Measurements from ENCODE around the gene ITPRID2.
"Not testable (repeated sequence)": the region's sequence is repeated elsewhere in the genome, so short reads cannot be mapped to it uniquely, and the experiment has no call there.

The ITPRID2 gene

GRCh38 chr2:181961167-181961566 lies 69.6 kb downstream of the ITPRID2 start:
- DNase-seq (ENCODE audit: low spot score), result not testable (repeated sequence)

- no peak for DNase-seq (ENCODE audit: low spot score)
Observed at GRCh38 chr2:181962142-181962541, 70.6 kb downstream of the ITPRID2 start.

GRCh38 chr2:181970160-181970794 lies 78.7 kb downstream of the ITPRID2 start:
- no peak for DNase-seq (ENCODE audit: low spot score)

- no peak for DNase-seq (ENCODE audit: low spot score)
Observed at GRCh38 chr2:181971032-181971431, 79.5 kb downstream of the ITPRID2 start.

GRCh38 chr2:181972431-181973170 lies 81.1 kb downstream of the ITPRID2 start:
- DNase-seq (ENCODE audit: low spot score), result no peak

- DNase-seq (ENCODE audit: low spot score), result no peak
Observed at GRCh38 chr2:181973171-181973783, 81.7 kb downstream of the ITPRID2 start.

- DNase-seq (ENCODE audit: low spot score), result no peak
Observed at GRCh38 chr2:181977661-181978350, 86.3 kb downstream of the ITPRID2 start.

- DNase-seq (ENCODE audit: low spot score), result no peak
Observed at GRCh38 chr2:181978351-181979150, 87.0 kb downstream of the ITPRID2 start.

Measured in Ammon's horn (tissue), 1 donor.